HL-60/S4 treated with retinoic acid at 250 ng/mL for 4 days and 3 days (cell line): ENCODE measurements around the gene MINDY4B.

Source experiments
- in situ Hi-C: fragments of 300-500 bp; cut with MboI; formaldehyde crosslinking; loops from 2 replicates; pipeline ENCODE4 v1.7.0; 2022; ENCODE audit warnings: low sequenced_read_pairs

MINDY4B gene

DNA sequence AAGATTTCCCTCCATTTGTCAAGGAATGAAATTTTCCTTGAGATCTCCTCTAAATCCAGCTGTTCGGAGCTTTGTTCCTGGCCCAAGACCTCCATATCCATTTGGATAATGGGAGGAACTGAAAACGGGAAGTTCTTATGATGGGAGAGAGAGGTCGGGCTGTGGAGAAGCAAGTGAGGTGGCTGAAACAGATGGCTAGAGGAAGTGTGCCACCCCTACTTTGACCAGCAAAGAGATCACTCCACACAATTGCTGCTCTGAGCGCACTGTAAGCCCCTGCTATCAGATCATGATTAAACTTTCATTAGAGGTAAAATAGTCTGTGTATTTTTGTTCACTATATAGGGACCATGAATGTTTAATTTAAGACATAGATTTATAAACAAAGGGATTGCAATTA, at the start of gene MINDY4B:
MINDY4B (minus strand) TSS at position 101 of the 400 bp plus-strand sequence; CDS start at position 101, 0 bp downstream.
- in situ Hi-C loops: no loop called here

DNA sequence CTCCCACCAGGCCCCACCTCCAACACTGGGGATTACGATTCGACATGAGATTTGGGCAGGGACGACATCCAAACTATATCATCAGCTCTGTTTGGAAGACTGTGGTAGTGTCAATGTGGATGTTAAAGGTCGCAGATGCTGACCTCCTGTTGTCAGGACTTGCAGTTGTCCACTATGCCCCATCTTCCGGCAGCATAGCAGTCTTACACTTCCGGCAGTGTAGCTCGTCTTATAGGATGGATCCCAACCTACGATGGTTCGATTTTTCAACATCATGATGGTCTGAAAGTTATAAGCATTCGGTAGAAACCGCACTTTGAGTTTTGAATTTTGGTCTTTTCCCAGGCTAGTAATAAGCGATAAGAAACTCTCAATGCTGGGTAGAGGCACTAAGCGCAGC, 46.7 kb upstream of the MINDY4B start:
- in situ Hi-C loops: no loop called here

DNA sequence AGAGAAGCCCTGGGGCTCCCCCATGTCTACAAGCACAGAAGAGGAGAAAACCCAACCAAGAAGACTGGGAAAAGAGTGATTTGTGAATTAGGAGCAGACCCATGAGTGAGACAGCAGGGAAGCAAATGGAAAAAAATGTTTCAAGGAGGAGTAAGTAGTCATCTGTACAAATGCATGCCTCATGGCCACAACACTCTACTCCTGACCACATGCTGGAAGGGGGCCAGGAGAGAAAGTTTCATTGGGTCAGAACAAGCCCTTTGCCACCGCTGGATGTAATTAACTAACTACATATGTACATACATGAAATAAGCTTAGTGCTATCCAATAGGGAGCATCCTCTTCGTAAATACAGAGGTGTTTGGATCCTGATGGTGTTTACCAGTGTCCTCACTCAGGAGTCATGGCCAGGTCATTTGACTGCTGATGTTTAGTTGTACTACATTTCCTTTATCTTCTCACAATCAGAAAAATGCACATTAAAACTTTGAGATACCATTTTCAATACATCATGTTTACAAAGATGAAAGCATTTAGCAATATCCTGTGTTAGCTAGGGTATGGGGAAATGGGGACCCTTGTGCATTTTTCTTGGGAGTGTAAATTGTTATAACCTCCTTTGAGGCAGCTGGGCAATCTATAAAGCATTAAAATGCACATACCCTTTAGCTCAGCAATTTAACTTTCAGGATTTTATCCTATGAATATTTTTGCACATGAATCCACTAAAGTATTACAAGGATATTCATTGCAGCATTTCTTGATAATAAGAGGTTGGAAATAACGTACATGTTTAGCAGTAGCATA, 40.2 kb upstream of the MINDY4B start:
- in situ Hi-C loops: no loop called here

DNA sequence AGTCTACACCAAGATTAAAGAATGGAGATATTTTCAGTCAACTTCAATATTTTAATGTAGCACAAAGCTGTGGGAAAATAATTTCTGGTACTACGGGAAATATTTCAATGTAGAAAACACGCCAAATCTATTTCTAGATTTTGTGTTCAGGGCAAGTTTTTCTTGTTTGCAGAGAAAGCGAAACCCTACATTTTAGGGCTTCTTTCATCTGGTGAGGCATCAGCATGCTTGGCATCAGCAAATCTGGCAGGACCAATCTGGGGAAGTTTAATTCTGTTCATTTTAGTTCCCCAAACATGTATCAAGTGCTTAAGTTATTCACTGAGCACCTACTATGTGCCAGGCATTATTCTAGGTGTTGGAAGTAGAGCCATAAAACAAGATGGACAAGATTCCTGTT, 37.0 kb upstream of the MINDY4B start:
- in situ Hi-C loops: no loop called here

DNA sequence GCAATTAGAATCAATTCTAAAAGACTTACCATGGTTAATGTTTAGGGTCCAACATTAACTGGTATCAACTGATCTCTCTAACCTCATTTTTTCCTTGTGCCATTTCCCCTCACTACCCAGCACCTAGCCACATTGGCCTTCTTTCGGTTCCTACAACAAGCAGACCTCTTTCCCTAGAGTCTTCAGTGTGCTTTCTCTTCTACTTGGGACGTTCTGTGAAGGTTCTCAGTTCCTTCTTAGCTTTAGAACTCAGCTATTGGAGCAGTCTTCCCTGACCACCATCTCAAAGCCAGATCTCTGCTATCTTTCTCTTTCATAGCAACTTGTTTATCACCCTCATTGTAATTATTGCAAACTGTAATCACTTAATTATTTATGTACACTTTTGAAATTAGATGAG, 31.5 kb upstream of the MINDY4B start:
- in situ Hi-C loops: no loop called here

DNA sequence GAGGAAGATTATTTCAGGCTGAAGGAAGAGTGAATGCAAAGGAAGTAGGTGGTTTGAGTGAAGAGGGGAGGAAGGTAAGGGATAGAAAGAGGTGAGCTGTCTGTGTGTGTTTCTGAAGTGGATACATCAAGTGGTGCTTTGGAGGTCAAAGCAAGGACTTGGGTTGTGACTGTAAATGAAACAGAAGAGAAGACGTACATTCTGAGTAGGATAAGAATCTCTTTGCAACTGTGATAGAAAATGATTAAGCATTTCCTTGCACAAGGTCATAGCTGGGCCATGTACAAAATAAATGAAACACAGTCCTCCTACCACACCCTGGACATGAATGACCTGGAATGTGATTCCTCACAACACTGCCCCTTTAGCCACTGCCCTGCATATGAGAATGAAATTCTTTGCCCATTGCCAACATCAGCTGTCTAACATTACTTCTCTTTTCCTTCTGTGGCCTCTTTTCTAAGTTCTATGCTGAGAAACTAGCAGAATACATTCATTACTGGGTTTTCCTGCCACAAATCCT, 28.3 kb upstream of the MINDY4B start:
- in situ Hi-C loops: no loop called here

DNA sequence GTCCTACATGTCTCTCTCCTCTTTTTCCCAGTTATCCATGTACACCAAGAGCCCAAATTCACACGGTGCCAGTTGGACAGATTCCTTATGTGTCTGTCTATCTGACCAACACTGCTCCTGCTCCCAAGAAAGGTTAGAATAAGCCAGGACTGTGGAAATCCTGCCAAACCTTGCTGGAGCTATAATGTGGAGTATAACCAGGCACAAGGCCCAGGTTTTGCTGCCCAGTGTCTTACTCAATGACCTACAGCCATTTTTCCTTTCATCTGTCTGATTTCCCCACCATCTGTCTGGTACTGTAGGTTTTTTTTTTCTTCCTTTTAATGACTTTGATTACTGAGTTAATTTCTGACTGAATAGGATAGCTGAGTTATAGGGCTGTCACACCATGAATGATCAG, 26.5 kb upstream of the MINDY4B start:
- in situ Hi-C loops: no loop called here

DNA sequence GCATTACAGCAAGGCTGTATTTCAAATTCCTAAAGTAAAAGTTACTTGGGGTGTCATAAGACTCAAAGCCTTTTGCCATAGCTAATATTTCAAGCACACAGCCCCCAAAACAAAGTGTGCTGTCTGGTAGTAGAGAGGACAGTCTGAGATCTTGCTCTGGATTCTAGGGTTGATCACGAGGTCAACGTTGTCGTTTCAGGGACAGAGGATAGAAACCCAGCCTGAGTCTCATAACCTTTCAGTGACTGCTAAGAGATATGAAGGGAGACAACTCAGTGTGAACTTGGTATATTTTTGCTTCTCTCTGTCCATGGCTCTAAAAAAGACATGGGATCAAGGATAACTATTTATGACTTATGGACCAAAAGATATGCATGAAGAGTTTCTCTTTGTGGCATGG, 25.6 kb upstream of the MINDY4B start:
- in situ Hi-C loops: no loop called here

DNA sequence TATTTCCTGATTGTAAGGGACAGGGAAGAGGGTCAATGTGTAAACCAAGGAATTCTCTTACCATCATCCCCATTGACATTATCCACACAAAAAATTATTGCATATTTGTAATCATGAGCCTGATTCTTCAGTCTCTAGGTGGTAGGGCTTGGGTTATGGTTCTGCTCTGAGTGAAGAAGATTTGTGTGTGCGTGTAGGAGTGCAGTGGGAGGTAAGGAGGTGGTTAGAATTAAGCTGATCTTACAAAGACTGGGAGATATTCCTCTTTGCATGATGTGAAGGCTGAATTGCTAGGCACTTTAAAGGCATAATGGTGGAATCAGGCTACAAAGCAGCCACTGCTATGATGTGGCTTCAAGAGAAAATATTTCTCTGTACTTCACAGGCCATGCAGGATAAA, 23.0 kb upstream of the MINDY4B start:
- in situ Hi-C loops: no loop called here

DNA sequence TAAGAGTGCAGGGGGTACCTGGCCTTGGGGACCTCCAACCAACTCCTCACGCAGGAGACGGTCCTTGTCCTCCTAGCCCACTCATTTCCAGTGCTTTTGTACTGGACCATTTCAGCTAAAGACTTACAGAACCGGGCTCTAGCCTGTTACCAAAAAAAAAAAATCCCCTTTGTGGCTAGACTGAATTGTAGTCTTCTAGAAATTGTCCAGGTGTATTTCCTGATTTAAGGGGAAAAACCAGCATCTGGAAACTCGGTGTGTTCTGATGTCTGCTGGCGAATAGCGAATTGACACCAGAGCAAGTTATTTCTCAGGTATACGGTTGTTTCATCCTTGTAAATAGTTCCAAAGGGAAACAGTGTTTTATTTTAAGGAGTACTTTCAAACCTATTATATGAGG, 21.1 kb upstream of the MINDY4B start:
- in situ Hi-C loops: no loop called here

DNA sequence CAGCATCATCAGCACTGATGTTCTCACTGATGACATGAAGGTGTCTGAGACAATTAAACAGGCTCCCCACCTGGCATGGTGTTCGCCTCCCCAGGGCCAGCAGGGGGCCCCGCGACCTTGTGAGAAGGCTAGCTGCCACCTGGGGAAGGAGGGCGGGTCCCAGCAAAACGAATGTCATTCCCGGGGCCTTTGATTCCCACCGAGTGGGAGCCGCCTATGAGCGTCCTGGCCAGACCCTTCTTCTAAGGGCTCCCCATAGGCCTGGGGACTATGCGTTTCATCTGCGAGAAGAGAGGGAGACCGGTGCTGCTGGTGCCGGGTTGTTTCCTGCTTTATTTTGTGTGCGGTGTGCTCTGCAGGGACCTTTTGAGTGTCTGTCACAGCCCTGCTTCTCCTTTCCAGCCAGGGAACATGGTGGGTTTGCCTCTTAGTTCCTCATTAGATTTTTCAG, 20.5 kb upstream of the MINDY4B start:
- in situ Hi-C loops: no loop called here

DNA sequence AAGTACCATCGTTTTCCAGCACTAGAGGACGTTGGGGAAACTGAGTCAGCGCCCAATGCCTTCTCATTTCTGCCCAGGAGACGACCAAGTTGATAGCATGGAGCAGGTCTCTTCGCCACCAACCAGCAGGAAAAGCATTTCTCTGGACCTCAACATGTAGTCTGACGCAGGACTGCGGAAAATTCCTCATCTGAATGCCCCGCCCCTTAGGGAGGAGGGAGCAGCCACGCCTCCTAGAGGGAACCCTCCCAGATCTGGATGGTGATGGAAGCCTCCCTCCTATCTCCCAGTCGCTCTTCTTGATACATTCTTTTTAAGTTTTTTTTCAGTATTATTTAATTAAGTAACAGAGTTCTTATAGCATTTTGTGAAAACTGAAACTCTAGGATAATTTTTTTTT, 17.4 kb upstream of the MINDY4B start:
- in situ Hi-C loops: no loop called here

DNA sequence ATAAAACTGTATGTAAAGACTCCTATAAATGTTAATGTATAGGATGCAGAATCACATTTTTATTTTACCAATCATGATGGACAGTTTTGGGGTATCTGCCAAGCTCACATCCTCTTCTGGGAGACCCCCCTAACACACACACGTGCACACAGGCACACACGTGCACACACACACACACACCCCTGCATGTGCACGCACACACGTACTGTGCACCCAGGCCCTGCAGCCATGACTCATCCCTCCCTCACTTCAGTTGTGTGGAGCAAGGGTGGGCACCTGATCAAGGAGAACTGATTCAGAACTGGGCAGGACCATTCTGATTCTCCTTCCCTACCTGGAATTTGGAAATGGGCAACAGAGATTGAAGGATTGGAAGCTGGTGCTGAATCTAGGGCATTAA, 16.0 kb upstream of the MINDY4B start:
- in situ Hi-C loops: no loop called here

DNA sequence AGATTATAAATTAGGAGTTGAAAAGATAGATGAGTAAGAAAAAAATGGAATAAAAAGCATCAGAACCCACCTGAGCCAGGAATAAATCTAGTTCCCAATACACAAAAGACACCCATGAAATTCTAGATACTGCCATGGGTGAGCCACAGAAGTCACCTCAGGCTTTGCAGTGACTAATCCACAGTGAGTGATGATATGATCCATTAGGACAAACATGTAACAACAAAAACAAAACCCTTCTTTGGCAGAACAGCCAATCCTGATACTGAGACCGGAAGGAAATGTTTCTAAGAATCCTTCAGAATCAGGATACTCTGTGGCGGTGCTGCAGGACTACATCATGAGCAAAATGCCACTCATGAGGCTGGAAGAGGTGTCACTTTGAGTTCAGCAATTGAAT, 15.0 kb upstream of the MINDY4B start:
- in situ Hi-C loops: no loop called here

DNA sequence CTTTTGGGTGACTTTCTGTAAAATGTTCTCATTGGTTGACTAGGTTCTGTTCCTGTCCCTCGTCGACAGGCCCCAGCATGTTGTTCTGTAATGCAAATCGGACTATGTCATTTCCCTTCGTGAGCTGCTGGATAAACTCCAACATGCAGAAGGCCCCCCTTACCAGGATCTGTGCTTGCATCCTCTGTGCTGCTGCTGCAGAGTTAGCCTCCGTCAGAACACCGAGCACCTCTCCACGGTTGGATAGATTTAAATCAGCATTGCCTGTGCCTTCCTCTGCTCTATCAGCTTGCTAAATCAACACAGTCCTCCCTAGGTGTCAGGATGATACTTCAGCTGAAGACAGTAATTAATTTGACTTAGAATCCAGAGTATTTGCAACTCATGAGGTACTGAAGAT, 12.7 kb upstream of the MINDY4B start:
- in situ Hi-C loops: no loop called here

DNA sequence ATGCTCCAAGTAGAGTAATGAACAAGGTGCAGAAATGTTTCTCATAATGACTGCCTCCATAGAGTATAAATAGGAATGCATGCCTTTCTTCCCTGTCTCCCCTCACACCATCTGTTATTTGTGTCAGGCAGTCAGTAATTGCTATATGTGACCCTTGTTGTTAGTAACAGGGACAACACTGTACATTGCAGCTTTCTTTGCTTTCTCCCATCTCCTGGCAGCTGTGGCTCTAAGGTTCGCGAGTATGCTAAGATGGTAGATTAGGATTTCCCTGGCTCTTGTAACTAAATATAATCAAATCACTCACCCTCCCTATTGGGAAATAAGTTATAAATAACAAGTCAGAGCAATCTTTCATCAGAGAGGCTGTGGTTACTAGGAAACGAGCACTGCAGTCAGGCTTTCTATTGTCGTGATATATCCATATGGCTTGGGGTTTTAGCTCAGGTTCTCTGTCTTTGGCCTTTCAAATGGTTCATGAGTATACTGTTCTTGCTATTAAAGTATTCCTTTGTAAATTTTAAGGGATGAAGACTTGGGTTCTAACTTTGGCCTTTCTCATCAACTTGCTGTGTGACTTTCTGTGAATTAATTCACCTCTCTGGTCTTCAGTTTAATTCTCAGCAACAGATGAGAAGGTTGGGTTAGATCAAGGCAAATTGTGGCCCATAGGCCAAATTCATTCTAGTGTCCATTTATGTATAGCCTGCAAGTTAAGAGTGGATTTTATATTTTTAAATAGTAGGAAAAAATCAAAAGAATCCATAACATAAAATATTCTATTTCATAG, 8.1 kb upstream of the MINDY4B start:
- in situ Hi-C loops: no loop called here

DNA sequence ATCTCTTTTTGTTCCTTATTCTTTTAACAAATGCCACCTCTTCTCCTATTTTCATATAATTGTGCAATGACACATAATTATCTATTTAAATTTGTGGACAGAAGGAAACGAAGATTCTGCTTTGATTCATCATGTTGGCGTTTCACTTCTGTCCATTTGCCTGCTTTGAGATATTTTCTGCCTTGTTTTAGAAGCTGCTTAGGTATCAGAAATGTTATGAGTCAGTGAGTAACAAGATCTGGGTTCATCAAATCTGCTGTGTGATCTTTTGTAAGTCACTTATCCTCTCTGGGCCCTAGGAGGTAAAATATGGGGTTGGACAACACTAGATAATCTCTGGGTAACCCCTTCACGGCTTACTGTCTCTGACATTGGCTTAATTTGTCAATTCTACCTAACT, 7.3 kb upstream of the MINDY4B start:
- in situ Hi-C loops: no loop called here

DNA sequence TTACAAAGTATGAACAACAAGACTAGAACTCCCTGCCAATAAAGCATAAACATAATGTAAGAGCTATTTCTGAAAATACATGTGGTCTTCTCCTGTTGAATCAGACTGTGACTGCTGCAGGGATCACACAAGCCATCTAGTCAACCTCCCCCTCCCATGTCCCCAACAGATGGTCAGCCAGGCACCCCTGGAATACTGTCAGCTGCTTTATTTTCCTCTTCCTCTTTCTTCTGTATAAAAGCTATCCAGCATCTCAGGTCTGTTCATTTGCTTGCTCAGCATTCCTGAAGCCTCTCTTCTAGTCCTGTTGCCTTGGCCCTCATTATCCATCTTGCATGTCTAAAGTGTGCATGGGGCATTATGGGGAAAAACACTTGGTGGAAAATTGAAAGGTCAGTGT, 6.5 kb upstream of the MINDY4B start:
- in situ Hi-C loops: no loop called here

DNA sequence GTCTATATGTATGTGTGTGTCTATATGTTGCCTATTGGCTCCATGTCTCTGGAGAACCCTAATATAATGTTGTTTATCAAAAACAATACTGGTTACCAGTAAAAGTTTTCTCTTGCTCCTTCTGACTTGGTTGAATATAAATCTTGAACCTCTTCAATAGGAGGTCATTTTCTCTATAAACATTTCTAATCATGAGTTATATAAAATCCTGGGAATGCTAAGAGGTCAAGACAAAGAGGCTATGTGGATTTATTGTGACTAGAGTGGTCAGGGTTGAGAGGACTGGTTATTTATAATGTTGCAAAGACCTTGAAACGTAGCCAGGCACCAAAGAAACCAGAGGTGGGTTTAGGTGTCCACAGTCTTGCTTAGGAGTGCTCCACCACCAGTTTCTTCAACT, 1.2 kb upstream of the MINDY4B start:
- in situ Hi-C loops: no loop called here

DNA sequence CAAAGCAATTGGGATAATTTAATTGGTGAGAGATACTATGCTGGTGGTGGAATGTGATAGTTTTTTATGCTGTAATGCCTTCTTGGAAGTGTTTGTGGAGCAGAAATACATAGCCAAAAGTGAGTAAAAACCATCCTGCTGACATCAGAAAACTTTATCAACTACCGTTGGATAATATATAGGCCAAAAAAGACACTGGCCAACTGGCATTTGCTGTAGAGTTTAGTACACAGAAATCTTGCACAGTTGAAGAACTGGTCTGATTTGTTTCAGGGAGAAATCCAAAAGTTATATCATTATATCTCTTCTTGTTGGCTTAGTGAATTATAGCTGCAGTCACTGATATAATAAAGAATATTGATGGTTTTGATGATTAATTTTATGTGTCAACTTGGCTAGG, 507 bp upstream of the MINDY4B start:
- in situ Hi-C loops: no loop called here

DNA sequence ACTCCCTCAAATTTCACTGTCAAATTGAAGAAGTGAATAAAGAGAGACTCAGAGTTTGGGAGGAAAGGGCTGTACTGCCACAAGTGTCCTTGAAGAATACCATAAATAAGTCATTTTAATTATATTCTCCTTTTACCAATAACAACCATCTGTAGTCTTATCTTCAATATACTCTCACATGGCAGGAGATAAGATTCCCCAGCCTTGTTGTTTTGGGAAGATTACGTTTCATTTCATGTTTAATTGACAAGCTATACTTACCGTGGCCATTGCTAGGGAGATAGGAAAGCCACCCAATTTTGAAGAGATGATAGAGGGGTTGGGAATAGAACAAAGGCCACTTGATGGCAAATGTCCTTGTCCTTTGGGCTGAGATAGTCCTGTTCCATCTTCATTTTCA, 2.3 kb downstream of the MINDY4B start:
- in situ Hi-C loops: no loop called here

DNA sequence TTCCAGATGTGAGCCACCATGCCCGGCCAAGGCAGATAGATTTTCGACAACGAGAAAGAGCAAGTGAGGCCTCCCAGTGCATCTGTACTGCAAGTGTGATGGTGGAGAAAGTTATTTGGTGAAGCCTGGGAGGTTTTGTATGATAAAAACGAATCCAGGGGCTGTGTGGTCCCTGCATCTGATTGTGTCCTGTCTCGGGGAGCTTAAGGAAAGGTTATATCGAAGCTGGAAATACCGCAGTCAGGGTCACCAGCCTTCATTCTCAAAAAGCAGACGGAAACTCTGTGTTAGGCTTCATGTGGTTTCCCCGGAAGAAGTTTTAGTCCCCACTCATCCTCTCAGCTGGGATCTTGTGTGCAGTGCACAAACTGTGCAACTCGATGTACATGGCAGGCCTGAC, 3.4 kb downstream of the MINDY4B start:
- in situ Hi-C loops: no loop called here
